GM12878 (cell line): Measurements from ENCODE around the gene POLR3A. TPM values are rescaled to one million over a fixed set of nuclear protein-coding genes. Genes with fewer than 3 reads are reported as not detected.

Experiments used
- ATAC-seq: fragments of 200-7000 bp; cut with Tn5 transposase; 3 replicates; pipeline ENCODE4 v1.9.1; 2020; ENCODE audit warnings: mild to moderate bottlenecking, moderate library complexity
- BruUV-seq: library from RNA; stranded (reverse); fragments of 400-500 nt; replicated peaks from 2 replicates; lab custom pipeline; 2021; lab: Mats Ljungman, UMichigan
- CTCF ChIA-PET: fragments of 300-600 bp; sonication (Branson Sonifier 250); formaldehyde crosslinking; extraction: SDS; loops from one replicate; lab custom pipeline; 2021; ENCODE audit warnings: inconsistent platforms; lab: Yijun Ruan, JAX
- POLR2A ChIA-PET: fragments of 350-600 bp; formaldehyde crosslinking; extraction: SDS; loops from one replicate; lab custom pipeline; 2021; ENCODE audit warnings: inconsistent platforms; lab: Charles Lee
- RAD21 ChIA-PET: fragments of 300-600 bp; sonication (Branson Sonifier 250); formaldehyde crosslinking; loops from one replicate; lab custom pipeline; 2023; ENCODE audit warnings: antibody characterized with exemption; ENCODE audit not compliant: unreplicated experiment; lab: Charles Lee
- SMC1A ChIA-PET: fragments of 300-600 bp; sonication (Branson Sonifier 250); formaldehyde crosslinking; loops from one replicate; lab custom pipeline; 2023; ENCODE audit not compliant: unreplicated experiment, uncharacterized antibody; lab: Charles Lee
- DNase-seq: peaks from one replicate; pipeline ENCODE4 v3.0.0-alpha.2; 2011; ENCODE audit warnings: low read depth, low spot score
- FAIRE-seq: peaks from 3 replicates; lab custom pipeline; 2011; peaks lifted over from hg19 to GRCh38; lab: Jason Lieb, UNC
- H2AFZ ChIP-seq: 2 replicates; pipeline ENCODE4 v1.6.0; 2011; ENCODE audit warnings: low read depth, low read length, control low read depth; ENCODE audit not compliant: control insufficient read depth
- H3K27ac ChIP-seq: 2 replicates; pipeline ENCODE4 v1.5.1; 2011; ENCODE audit warnings: control low read depth; ENCODE audit not compliant: control insufficient read depth, insufficient read depth
- H3K27me3 ChIP-seq, 2 experiments: replicated peaks in 1 of 2; 2 replicates each; pipeline versions ENCODE4 v1.6.0 to v1.6.1; 2011; ENCODE audit warnings: low read length in 1 of 2; ENCODE audit not compliant: control insufficient read depth in 2 of 2, insufficient read depth in 2 of 2
- H3K36me3 ChIP-seq, 2 experiments: 2 replicates each; pipeline ENCODE4 v1.5.1; 2011; ENCODE audit warnings: low read length in 1 of 2; ENCODE audit not compliant: control insufficient read depth in 2 of 2, insufficient read depth in 2 of 2
- H3K4me1 ChIP-seq: 2 replicates; pipeline ENCODE4 v1.6.1; 2011; ENCODE audit warnings: mild to moderate bottlenecking, low read length, moderate library complexity, mixed read lengths; ENCODE audit not compliant: control insufficient read depth, insufficient read depth
- H3K4me2 ChIP-seq: 2 replicates; pipeline ENCODE4 v1.6.0; 2011; ENCODE audit warnings: control low read depth; ENCODE audit not compliant: control insufficient read depth, insufficient read depth
- H3K4me3 ChIP-seq: fragments of 200-600 bp; sonication (generic); 2 replicates; pipeline ENCODE4 v1.5.1; 2016
- H3K79me2 ChIP-seq: 2 replicates; pipeline ENCODE4 v1.6.0; 2011; ENCODE audit warnings: low read length; ENCODE audit not compliant: control insufficient read depth, insufficient read depth
- H3K9ac ChIP-seq: 2 replicates; pipeline ENCODE4 v1.8.0; 2011; ENCODE audit warnings: low read length, control low read depth, mixed read lengths; ENCODE audit not compliant: control insufficient read depth, insufficient read depth
- H3K9me3 ChIP-seq: replicated peaks from 3 replicates; pipeline ENCODE4 v1.5.1; 2011; ENCODE audit warnings: mild to moderate bottlenecking, low read length; ENCODE audit not compliant: control insufficient read depth, insufficient read depth
- H4K20me1 ChIP-seq: 2 replicates; pipeline ENCODE4 v1.6.0; 2011; ENCODE audit not compliant: control insufficient read depth, insufficient read depth
- HCFC1 ChIP-seq: fragments of 150-350 bp; IDR thresholded peaks from 2 replicates; pipeline ENCODE4 v1.6.1; 2014; ENCODE audit warnings: low read length
- MYC ChIP-seq: IDR thresholded peaks from 2 replicates; pipeline ENCODE4 v1.6.1; 2011; ENCODE audit warnings: mild to moderate bottlenecking, low read length, moderate library complexity, inconsistent platforms; ENCODE audit not compliant: insufficient read depth, insufficient replicate concordance, insufficient read length, severe bottlenecking
- NFXL1 ChIP-seq: fragments of 450-650 bp; IDR thresholded peaks from 2 replicates; pipeline ENCODE4 v1.6.1; 2017; ENCODE audit warnings: antibody characterized with exemption, mild to moderate bottlenecking, borderline replicate concordance
- POLR2AphosphoS2 ChIP-seq: IDR thresholded peaks from 2 replicates; pipeline ENCODE4 v1.6.1; 2011; ENCODE audit warnings: low read depth, mild to moderate bottlenecking, low read length, improper control_type of control experiment, moderate library complexity
- RAD51 ChIP-seq: fragments of 450-650 bp; IDR thresholded peaks from 2 replicates; pipeline ENCODE4 v1.6.1; 2016; ENCODE audit warnings: moderate library complexity, mild to moderate bottlenecking, inconsistent platforms
- SREBF1 ChIP-seq: IDR thresholded peaks from 2 replicates; pipeline ENCODE4 v1.6.1; 2012; ENCODE audit warnings: mild to moderate bottlenecking, low read length
- WGBS: methylation state at CpG from one replicate; pipeline ENCODE4 v1.1.6; 2016; ENCODE audit warnings: low lambda C conversion rate; ENCODE audit not compliant: insufficient replicate concordance, insufficient coverage; ENCODE audit errors: missing lambda C conversion rate; 5-methylcytosine and 5-hydroxymethylcytosine counted together
- in situ Hi-C: fragments of 300-500 bp; cut with MboI; formaldehyde crosslinking; loops from 9 replicates; pipeline ENCODE4 v1.14.3; 2018; ENCODE audit warnings: mixed read lengths
- intact Hi-C: fragments of 100-400 bp; cut with micrococcal nuclease; formaldehyde crosslinking; loops from one replicate; pipeline ENCODE4 v1.14.2; 2022; ENCODE audit not compliant: unreplicated experiment
- polyA plus RNA-seq, 11 experiments: library from polyadenylated mRNA; depleted of rRNA in 4 of 11; unstranded in 6 of 11; stranded (reverse) in 5 of 11; fragments of >200 nt; fragmentation: Nextera tagmentation in 4 of 11; fragmentation: Illumina TruSeq in 1 of 11; extraction: Ambion mirVana in 4 of 11; extraction: Trizol in 1 of 11; gene quantifications; 1 replicate in 1 of 11; 2 replicates in 10 of 11; pipeline versions ENCODE4 v1.2.1 to v1.2.3, GENCODE V29; 2011 to 2016; ENCODE audit warnings: inconsistent platforms in 2 of 11, missing spikeins in 2 of 11, low read depth in 1 of 11
- total RNA-seq, 4 experiments: library from RNA; depleted of rRNA in 3 of 4; stranded (reverse); fragments of >200 nt in 3 of 4; fragmentation: Illumina TruSeq in 1 of 4; extraction: Trizol in 1 of 4; gene quantifications; 2 replicates each; pipeline versions ENCODE4 v1.2.1 to v1.2.3, GENCODE V29; 2013 to 2021
- TF ChIP-seq, protein P1 (sequence below): fragments of 450-650 bp; IDR thresholded peaks from 2 replicates; pipeline ENCODE4 v1.6.1; 2016; ENCODE audit warnings: mild to moderate bottlenecking
- TF ChIP-seq, protein P2 (sequence below): fragments of 450-650 bp; IDR thresholded peaks from 2 replicates; pipeline ENCODE4 v1.6.1; 2018; ENCODE audit warnings: mild to moderate bottlenecking, low read depth, moderate library complexity; ENCODE audit not compliant: partially characterized antibody
- TF ChIP-seq, protein P3 (sequence below): IDR thresholded peaks from 2 replicates; pipeline ENCODE4 v1.6.1; 2012; ENCODE audit warnings: low read depth, low read length, improper control_type of control experiment
- TF ChIP-seq, protein P4 (sequence below): fragments of 450-650 bp; conservative IDR thresholded peaks from 2 replicates; pipeline ENCODE4 v1.6.1; 2017; ENCODE audit warnings: mild to moderate bottlenecking, moderate library complexity
- TF ChIP-seq, protein P5 (sequence below): fragments of 450-650 bp; IDR thresholded peaks from 2 replicates; pipeline ENCODE4 v1.6.1; 2017; ENCODE audit warnings: mild to moderate bottlenecking

Gene POLR3A
- total and polyA plus RNA-seq, 10 of the 15 experiments (the other 5 are each of a cell fraction or from before 2014, with no cell fraction given): 5.4 to 20.4 (median 14.4) TPM

DNA sequence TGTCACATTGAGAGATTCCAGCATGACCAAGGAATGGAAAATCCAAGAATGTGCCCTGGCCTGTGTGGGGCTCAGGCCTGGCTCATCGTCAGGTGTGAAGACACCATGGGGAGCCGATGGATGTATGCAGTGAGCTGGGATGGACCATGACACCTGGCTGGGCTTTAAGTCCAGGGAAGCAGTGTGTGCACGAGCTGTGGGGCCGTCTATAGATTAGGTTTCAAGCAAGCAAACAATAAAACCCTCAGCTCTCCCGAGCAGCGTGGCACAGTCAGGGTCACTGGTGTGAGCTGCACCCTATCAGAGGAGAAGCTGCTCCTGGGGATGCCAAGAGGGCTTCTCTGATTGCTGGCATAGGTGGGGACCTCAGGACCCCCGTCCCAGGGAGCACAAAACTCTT, 52.3 kb downstream of the POLR3A start (continued):
- TF ChIP-seq, protein P1, sequence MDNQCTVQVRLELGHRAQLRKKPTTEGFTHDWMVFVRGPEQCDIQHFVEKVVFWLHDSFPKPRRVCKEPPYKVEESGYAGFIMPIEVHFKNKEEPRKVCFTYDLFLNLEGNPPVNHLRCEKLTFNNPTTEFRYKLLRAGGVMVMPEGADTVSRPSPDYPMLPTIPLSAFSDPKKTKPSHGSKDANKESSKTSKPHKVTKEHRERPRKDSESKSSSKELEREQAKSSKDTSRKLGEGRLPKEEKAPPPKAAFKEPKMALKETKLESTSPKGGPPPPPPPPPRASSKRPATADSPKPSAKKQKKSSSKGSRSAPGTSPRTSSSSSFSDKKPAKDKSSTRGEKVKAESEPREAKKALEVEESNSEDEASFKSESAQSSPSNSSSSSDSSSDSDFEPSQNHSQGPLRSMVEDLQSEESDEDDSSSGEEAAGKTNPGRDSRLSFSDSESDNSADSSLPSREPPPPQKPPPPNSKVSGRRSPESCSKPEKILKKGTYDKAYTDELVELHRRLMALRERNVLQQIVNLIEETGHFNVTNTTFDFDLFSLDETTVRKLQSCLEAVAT: no peak
- TF ChIP-seq MYC (no peak), NFXL1 (no peak)
- TF ChIP-seq, all 136 proteins: peak for 0

DNA sequence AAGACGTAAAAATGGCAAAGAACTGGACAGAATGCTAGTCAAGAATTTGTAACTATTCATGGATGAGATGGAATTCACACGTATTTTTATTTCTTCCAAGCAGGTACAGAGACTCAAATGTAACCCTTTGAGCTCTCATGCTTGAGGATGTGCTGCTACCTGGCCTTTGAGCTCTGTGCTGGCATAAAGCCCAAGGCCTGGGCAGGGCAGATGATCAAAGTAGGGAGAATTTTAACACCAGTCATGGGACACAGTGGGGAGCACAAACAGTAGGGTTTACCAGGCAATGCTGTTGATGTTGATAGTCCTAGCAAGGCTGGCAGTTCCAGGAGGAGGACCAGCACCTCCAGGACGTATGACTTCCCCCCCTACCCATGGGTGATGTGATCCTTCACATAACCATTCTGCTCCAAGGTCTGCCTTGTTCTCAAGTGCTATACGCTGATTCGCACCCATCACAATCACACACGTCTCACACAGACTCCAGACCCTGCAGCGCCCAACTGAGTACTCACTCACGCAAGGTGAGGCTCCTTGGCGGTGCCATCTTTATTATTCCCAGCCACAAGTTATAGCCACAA, 54.1 kb downstream of the POLR3A start:
- 0 out of 2 replicates have a peak, but pooled peaks cover 5% of the 10 kb centered on the region for H3K4me1 ChIP-seq
- CTCF ChIA-PET: interaction anchor here (0.7 to 2.7 kb wide), 3 partner anchors 18 to 128 kb away, joined by 3 to 12 read pairs (median 4); no protein-coding TSS in a partner anchor
- no peak for TF ChIP-seq SREBF1
- TF ChIP-seq, protein P2, sequence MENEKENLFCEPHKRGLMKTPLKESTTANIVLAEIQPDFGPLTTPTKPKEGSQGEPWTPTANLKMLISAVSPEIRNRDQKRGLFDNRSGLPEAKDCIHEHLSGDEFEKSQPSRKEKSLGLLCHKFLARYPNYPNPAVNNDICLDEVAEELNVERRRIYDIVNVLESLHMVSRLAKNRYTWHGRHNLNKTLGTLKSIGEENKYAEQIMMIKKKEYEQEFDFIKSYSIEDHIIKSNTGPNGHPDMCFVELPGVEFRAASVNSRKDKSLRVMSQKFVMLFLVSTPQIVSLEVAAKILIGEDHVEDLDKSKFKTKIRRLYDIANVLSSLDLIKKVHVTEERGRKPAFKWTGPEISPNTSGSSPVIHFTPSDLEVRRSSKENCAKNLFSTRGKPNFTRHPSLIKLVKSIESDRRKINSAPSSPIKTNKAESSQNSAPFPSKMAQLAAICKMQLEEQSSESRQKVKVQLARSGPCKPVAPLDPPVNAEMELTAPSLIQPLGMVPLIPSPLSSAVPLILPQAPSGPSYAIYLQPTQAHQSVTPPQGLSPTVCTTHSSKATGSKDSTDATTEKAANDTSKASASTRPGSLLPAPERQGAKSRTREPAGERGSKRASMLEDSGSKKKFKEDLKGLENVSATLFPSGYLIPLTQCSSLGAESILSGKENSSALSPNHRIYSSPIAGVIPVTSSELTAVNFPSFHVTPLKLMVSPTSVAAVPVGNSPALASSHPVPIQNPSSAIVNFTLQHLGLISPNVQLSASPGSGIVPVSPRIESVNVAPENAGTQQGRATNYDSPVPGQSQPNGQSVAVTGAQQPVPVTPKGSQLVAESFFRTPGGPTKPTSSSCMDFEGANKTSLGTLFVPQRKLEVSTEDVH: no peak
- TF ChIP-seq, protein P3, sequence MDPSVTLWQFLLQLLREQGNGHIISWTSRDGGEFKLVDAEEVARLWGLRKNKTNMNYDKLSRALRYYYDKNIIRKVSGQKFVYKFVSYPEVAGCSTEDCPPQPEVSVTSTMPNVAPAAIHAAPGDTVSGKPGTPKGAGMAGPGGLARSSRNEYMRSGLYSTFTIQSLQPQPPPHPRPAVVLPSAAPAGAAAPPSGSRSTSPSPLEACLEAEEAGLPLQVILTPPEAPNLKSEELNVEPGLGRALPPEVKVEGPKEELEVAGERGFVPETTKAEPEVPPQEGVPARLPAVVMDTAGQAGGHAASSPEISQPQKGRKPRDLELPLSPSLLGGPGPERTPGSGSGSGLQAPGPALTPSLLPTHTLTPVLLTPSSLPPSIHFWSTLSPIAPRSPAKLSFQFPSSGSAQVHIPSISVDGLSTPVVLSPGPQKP: no peak
- no peak for TF ChIP-seq POLR2AphosphoS2
- no peak for TF ChIP-seq HCFC1
- no peak for TF ChIP-seq RAD51
- TF ChIP-seq, protein P4, sequence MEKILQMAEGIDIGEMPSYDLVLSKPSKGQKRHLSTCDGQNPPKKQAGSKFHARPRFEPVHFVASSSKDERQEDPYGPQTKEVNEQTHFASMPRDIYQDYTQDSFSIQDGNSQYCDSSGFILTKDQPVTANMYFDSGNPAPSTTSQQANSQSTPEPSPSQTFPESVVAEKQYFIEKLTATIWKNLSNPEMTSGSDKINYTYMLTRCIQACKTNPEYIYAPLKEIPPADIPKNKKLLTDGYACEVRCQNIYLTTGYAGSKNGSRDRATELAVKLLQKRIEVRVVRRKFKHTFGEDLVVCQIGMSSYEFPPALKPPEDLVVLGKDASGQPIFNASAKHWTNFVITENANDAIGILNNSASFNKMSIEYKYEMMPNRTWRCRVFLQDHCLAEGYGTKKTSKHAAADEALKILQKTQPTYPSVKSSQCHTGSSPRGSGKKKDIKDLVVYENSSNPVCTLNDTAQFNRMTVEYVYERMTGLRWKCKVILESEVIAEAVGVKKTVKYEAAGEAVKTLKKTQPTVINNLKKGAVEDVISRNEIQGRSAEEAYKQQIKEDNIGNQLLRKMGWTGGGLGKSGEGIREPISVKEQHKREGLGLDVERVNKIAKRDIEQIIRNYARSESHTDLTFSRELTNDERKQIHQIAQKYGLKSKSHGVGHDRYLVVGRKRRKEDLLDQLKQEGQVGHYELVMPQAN: no peak
- TF ChIP-seq, protein P5, sequence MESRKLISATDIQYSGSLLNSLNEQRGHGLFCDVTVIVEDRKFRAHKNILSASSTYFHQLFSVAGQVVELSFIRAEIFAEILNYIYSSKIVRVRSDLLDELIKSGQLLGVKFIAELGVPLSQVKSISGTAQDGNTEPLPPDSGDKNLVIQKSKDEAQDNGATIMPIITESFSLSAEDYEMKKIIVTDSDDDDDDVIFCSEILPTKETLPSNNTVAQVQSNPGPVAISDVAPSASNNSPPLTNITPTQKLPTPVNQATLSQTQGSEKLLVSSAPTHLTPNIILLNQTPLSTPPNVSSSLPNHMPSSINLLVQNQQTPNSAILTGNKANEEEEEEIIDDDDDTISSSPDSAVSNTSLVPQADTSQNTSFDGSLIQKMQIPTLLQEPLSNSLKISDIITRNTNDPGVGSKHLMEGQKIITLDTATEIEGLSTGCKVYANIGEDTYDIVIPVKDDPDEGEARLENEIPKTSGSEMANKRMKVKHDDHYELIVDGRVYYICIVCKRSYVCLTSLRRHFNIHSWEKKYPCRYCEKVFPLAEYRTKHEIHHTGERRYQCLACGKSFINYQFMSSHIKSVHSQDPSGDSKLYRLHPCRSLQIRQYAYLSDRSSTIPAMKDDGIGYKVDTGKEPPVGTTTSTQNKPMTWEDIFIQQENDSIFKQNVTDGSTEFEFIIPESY: no peak

More for the DNA sequence above, 54.1 kb downstream of the POLR3A start:
- Histone ChIP-seq H3K4me3 (no peak overlapping the region), H3K9ac (no peak overlapping the region), H3K27me3 (no peaks in the 10 kb centered on the region), H3K27ac (no peak overlapping the region), H3K36me3 (peaks cover 17% of the 10 kb centered on the region in 2 experiments; a peak in 3 of 4 replicates), H3K79me2 (no peaks in the 10 kb centered on the region), H3K4me2 (no peak overlapping the region), H4K20me1 (no peaks in the 10 kb centered on the region), H3K9me3 (no peaks in the 10 kb centered on the region), H2AFZ (no peak overlapping the region)
- POLR2A ChIA-PET: no interaction called here
- WGBS: 82% methylated on average over 9 of the region's 9 CpGs
- intact Hi-C loops: no loop called here
- BruUV-seq: TSS peak; percentile 42
- DNase-seq (no peak), FAIRE-seq (no peak), ATAC-seq (no peak)
- RAD21 ChIA-PET: no interaction called here
- in situ Hi-C loops: no loop called here
- SMC1A ChIA-PET: interaction anchor here (0.8 kb wide), 1 partner anchor 29 kb away, joined by 3 read pairs; no protein-coding TSS in a partner anchor
